Mucosa of descending colon (tissue), 3 donors: Measurements from ENCODE around the gene ANO4. TPM values are rescaled to one million over a fixed set of nuclear protein-coding genes. Genes with fewer than 3 reads are reported as not detected.

Experiments used
- ATAC-seq: fragments of 200-7000 bp; cut with Tn5 transposase; one replicate; pipeline ENCODE4 v1.9.1; 2020; ENCODE audit warnings: mild to moderate bottlenecking, moderate library complexity
- DNase-seq, 3 donors: peaks; one replicate each; pipeline ENCODE4 v3.0.0-alpha.2; 2020
- H3K36me3 ChIP-seq: fragments of 200-600 bp; one replicate; pipeline ENCODE4 v1.8.0; 2021; ENCODE audit warnings: low read depth, mild to moderate bottlenecking
- H3K4me1 ChIP-seq: fragments of 200-600 bp; one replicate; pipeline ENCODE4 v1.8.0; 2021; ENCODE audit warnings: low read depth, mild to moderate bottlenecking
- H3K4me3 ChIP-seq: fragments of 200-600 bp; one replicate; pipeline ENCODE4 v1.8.0; 2021; ENCODE audit warnings: mild to moderate bottlenecking
- H3K9me3 ChIP-seq: fragments of 200-600 bp; one replicate; pipeline ENCODE4 v1.8.0; 2021; ENCODE audit warnings: mild to moderate bottlenecking
- CTCF ChIP-seq: fragments of 200-600 bp; IDR thresholded peaks from one replicate; pipeline ENCODE4 v1.8.0; 2022; ENCODE audit warnings: antibody characterized with exemption, mild to moderate bottlenecking
- intact Hi-C, 2 donors: fragments of 100-400 bp; cut with DNase I in 1 of 2; cut with micrococcal nuclease in 1 of 2; formaldehyde crosslinking; loops; one replicate each; pipeline versions ENCODE4 v1.11.0 to v1.11.1; 2022; cut with DNase I, micrococcal nuclease
- total RNA-seq, 3 donors: library from RNA; stranded (reverse); fragmentation: NEBNext Ultra II Directional in 2 of 3; extraction: Animal tissue kit (Norgen Biotek cat#: 25700) in 2 of 3; gene quantifications; one replicate each; pipeline versions ENCODE4 v1.2.1 to v1.2.4, GENCODE V29; 2021 to 2023
- donor health status: DM: no; HTN: no; CAD: no; lungs with moderate emphysema.
- donor health status: DM: no; HTN: no; CAD: no.
- donor health status: DM: no; HTN: yes; CAD: no.

Gene ANO4
- total RNA-seq, 3 donors from 2014 or later: 0.13 to 1.9 (median 0.14) TPM

GRCh38 chr12:101066489-101066888 lies 271.9 kb downstream of the ANO4 start:
- TF ChIP-seq CTCF: no peak
- intact Hi-C loops: no loop called here

GRCh38 chr12:101068402-101068801 lies 273.8 kb downstream of the ANO4 start:
- Histone ChIP-seq H3K4me3 (no peak overlapping the region), H3K4me1 (no peaks in the 10 kb centered on the region), H3K9me3 (no peaks in the 10 kb centered on the region), H3K36me3 (no peaks in the 10 kb centered on the region)
- no peak for TF ChIP-seq CTCF
- intact Hi-C loops: no loop called here
- ATAC-seq: no peak
- no peak for DNase-seq

More at GRCh38 chr12:101066489-101066888, 271.9 kb downstream of the ANO4 start:
- Histone ChIP-seq H3K4me3 (no peak overlapping the region), H3K36me3 (no peaks in the 10 kb centered on the region), H3K9me3 (no peaks in the 10 kb centered on the region), H3K4me1 (no peaks in the 10 kb centered on the region)
- DNase-seq (no peak), ATAC-seq (no peak)

- H3K9me3 ChIP-seq: no peaks in the 10 kb centered on the region
- no peak overlapping the region for H3K4me3 ChIP-seq
- intact Hi-C loops: no loop called here
- no peaks in the 10 kb centered on the region for H3K36me3 ChIP-seq
- ATAC-seq (no peak), DNase-seq (no peak)
- no peak for TF ChIP-seq CTCF
- H3K4me1 ChIP-seq: no peaks in the 10 kb centered on the region
Measured at GRCh38 chr12:101068836-101069235, 274.3 kb downstream of the ANO4 start.

GRCh38 chr12:101074940-101075680 lies 280.5 kb downstream of the ANO4 start:
- no peak for TF ChIP-seq CTCF
- intact Hi-C loops: no loop called here
- H3K4me1 ChIP-seq: no peaks in the 10 kb centered on the region

GRCh38 chr12:101076921-101077320 lies 282.3 kb downstream of the ANO4 start:
- H3K36me3 ChIP-seq: no peaks in the 10 kb centered on the region
- DNase-seq (no peak), ATAC-seq (no peak)
- H3K4me3 ChIP-seq: no peak overlapping the region
- H3K4me1 ChIP-seq: no peaks in the 10 kb centered on the region
- no peaks in the 10 kb centered on the region for H3K9me3 ChIP-seq
- intact Hi-C loops: no loop called here
- TF ChIP-seq CTCF: no peak

More at GRCh38 chr12:101074940-101075680, 280.5 kb downstream of the ANO4 start:
- H3K36me3 ChIP-seq: no peaks in the 10 kb centered on the region
- DNase-seq (no peak), ATAC-seq (no peak)
- no peak overlapping the region for H3K4me3 ChIP-seq
- no peaks in the 10 kb centered on the region for H3K9me3 ChIP-seq
